Measurements from ENCODE around the gene VSIR. TPM values are rescaled to one million over a fixed set of nuclear protein-coding genes. Genes with fewer than 3 reads are reported as not detected.

Gene VSIR
- total and polyA plus RNA-seq, 9 of the 15 experiments (the other 6 are each of a cell fraction or from before 2014, with no cell fraction given), result 0.14 to 20.5 (median 9.3) TPM

GRCh38 chr10:71715026-71715425 is 58.3 kb downstream of the VSIR start:
- Histone ChIP-seq H3K27ac (ENCODE audit: extremely low read depth, low read depth, low read length) (no peak overlapping the region), H3K79me2 (ENCODE audit: control insufficient read depth, insufficient read depth, low read length) (no peaks in the 10 kb centered on the region), H3K27me3 (ENCODE audit: control insufficient read depth in 2 of 2, insufficient read depth in 2 of 2, low read length in 2 of 2) (no peaks in the 10 kb centered on the region), H2AFZ (ENCODE audit: low read depth, low read length) (no peak overlapping the region), H3K4me2 (ENCODE audit: insufficient read depth, low read length) (no peak overlapping the region), H4K20me1 (replicated peaks; ENCODE audit: control insufficient read depth, insufficient read depth, low read length) (no peaks in the 10 kb centered on the region), H3K36me3 (ENCODE audit: control insufficient read depth, insufficient read depth, low read length) (no peaks in the 10 kb centered on the region), H3K9me3 (replicated peaks; ENCODE audit: control insufficient read depth, insufficient read depth, low read depth, low read length) (no peaks in the 10 kb centered on the region), H3K4me1 (replicated peaks in 1 of 2; ENCODE audit: control insufficient read depth in 2 of 2, insufficient read depth in 2 of 2, low read length in 2 of 2) (peaks cover 24 to 51% of the 10 kb centered on the region in 2 experiments), H3K9ac (ENCODE audit: insufficient read depth in 1 of 2, low read depth in 2 of 2, low read length in 2 of 2) (no peak overlapping the region), H3K9me1 (ENCODE audit: control insufficient read depth, insufficient read depth, low read length) (no peaks in the 10 kb centered on the region), H3K4me3 (no peak overlapping the region)
- DNase-seq (ENCODE audit: extremely low read depth in 1 of 4, low spot score in 3 of 4), result no peak
- no TSS peak for BruUV-seq (replicated peaks)
- intact Hi-C loops (cut with micrococcal nuclease) (no loop called here), in situ Hi-C loops (cut with MboI) (no loop called here)
- TF ChIP-seq, protein P1, sequence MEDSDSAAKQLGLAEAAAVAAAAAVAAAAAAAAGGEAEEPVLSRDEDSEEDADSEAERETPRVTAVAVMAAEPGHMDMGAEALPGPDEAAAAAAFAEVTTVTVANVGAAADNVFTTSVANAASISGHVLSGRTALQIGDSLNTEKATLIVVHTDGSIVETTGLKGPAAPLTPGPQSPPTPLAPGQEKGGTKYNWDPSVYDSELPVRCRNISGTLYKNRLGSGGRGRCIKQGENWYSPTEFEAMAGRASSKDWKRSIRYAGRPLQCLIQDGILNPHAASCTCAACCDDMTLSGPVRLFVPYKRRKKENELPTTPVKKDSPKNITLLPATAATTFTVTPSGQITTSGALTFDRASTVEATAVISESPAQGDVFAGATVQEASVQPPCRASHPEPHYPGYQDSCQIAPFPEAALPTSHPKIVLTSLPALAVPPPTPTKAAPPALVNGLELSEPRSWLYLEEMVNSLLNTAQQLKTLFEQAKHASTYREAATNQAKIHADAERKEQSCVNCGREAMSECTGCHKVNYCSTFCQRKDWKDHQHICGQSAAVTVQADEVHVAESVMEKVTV (CRISPR knock-in tag; IDR thresholded peaks at IDR 0.05), result no peak
- TF ChIP-seq MYC (IDR thresholded peaks at IDR 0.05; ENCODE audit: low read depth, low read length) (no peak), MYC (CRISPR knock-in tag; IDR thresholded peaks at IDR 0.05; ENCODE audit: borderline replicate concordance, low read depth) (no peak), BRF1 (IDR thresholded peaks at IDR 0.05; ENCODE audit: borderline replicate concordance, extremely low read depth, insufficient read length) (no peak), DIDO1 (tag; IDR thresholded peaks at IDR 0.05; ENCODE audit: low read depth) (no peak), KDM1A (IDR thresholded peaks at IDR 0.05) (no peak)
- TF ChIP-seq, protein P2, sequence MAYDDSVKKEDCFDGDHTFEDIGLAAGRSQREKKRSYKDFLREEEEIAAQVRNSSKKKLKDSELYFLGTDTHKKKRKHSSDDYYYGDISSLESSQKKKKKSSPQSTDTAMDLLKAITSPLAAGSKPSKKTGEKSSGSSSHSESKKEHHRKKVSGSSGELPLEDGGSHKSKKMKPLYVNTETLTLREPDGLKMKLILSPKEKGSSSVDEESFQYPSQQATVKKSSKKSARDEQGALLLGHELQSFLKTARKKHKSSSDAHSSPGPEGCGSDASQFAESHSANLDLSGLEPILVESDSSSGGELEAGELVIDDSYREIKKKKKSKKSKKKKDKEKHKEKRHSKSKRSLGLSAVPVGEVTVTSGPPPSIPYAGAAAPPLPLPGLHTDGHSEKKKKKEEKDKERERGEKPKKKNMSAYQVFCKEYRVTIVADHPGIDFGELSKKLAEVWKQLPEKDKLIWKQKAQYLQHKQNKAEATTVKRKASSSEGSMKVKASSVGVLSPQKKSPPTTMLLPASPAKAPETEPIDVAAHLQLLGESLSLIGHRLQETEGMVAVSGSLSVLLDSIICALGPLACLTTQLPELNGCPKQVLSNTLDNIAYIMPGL (CRISPR knock-in tag; IDR thresholded peaks at IDR 0.05), result no peak
- 32% methylated on average over 8 of the region's 8 CpGs for WGBS (ENCODE audit: insufficient coverage, low coverage, missing lambda C conversion rate)
- no peak for FAIRE-seq
- no peak for ATAC-seq
- ChIA-PET CTCF (ENCODE audit: low intra/inter-chr PET ratio) (no interaction called here), POLR2A (interaction anchor here (2.6 kb wide), 1 partner anchor 11 kb away, joined by 6 read pairs; no protein-coding TSS in a partner anchor)
